ENCODE data around the gene CD151.

Gene CD151

DNA sequence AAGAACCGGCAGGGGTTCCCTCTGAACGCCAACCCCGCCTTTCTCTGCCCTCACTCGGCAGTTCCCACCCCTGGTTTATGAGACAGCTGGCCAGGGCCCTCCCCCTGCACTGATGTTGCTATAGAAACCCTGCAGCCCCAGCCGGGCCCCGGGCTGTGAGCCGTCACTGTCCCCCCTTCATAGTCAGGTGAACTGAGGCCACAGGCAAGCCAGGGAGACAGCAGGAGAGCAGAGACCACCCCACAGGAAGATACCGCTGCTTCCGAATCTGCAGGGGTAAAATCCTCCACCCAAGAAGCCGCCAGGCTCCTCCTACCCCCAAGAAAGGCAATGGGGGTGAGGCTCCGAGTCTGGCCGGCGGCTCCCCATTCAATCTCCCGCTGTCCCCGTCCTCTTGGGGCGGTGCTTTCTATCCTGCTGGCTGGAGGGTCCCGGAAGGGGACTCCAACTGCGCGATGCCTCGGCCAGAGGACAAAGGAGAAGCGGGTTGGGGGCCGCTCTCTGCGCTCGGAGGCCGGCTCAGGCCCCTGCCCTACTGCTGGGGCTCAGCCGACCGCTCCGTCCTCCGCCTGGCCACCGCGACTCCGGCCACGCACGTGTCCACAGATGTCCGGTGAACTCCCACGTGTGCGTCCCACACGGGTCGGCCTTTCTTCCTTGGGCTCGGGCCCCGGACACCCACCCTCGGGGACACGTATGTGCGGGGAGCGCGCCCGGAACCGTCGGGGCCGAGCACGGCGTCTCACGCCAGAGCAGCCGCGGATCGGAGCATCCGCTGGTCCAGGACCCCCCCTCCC, 35.3 kb upstream of the CD151 start:
- peak; percentile 94 for DNase-seq

DNA sequence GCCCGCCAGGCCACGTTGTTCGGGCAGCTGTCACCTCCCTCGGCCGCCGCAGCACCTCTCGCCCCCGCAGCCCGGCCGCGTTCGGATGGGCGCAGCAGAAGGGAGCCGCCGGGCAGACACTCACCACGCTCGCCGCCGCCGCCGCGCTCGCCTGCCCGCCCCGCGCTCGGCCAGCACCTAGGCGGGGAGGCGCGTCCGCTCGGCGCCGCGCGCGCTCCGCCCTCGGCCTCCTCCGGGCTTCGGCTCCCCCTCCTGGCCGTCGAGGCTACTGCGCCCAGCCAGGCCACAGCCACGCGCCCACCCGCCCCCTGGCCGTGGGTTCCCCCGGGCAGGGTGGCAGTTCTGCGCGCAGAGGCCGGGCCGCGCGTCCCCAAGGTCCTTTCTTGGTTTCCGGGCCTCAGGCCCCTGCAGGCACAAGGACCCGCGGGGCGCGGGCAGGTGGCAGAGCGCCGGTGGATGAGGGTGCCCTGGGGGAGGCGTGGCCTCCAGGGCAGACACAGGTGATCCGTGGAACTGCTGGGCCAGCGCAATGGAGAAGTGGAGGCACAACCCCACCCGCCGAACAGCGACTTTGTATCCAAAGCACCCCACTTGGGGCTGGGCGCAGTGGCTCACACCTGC, 34.5 kb upstream of the CD151 start, which contains the start of gene SLC25A22:
Gene SLC25A22 (minus strand): TSS at position 189 of the 621 bp plus-strand sequence. CDS start 3,275 bp downstream, outside the sequence.
- DNase-seq, result peak; percentile 87

DNA sequence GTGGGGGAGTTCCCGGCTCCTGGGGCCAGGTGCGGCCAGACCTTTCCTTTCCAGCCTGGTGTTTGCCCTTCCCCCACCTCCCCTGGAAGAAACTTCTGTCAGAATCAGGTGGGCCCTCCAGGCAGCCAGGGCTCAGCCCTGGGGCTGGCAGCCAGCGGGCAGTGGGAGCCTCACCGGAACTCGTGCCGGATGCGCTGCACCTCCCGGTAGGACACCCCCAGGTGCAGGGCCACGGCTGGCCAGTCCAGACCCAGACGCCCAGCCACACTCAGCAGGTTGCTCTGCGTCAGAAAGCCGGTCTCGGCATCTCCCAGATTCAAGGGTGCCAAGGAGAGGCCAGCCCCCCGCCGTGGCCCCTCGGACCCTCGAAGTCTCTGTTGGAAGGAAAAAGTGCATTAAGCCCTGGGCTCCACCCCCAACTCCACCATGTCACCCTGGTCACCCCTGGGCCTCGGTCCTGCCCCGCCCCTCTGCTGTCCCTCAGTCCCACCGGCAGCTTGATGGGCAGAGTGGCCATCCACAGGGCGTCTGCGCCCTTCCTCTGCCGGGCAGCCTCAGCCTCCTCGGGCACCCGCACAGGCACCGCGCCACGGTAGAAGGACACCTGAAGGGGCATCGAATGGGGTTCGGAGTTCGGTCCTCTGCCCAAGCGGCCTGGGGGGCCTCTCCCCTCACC, 33.0 kb upstream of the CD151 start:
- DNase-seq, result no peak

DNA sequence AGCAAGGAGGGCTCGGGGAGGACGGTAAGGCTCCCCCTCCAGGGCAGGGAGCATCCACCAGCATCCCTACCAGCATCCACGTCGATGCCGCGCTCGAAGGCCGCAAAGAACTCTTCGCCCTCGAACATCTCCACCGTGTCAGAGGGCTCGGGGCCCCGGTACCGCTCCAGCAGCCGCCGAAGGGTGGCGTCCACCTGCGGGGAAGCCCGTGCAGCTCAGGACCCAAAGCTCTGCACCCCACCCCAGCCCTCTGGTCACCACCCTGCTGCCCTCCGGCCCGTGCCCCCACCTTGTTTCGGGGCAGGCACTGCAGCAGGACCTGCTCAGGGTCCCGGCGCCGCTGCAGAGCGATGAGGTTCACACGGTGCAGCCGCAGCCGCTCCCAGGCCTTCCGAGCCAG, 32.3 kb upstream of the CD151 start:
- DNase-seq, result no peak

DNA sequence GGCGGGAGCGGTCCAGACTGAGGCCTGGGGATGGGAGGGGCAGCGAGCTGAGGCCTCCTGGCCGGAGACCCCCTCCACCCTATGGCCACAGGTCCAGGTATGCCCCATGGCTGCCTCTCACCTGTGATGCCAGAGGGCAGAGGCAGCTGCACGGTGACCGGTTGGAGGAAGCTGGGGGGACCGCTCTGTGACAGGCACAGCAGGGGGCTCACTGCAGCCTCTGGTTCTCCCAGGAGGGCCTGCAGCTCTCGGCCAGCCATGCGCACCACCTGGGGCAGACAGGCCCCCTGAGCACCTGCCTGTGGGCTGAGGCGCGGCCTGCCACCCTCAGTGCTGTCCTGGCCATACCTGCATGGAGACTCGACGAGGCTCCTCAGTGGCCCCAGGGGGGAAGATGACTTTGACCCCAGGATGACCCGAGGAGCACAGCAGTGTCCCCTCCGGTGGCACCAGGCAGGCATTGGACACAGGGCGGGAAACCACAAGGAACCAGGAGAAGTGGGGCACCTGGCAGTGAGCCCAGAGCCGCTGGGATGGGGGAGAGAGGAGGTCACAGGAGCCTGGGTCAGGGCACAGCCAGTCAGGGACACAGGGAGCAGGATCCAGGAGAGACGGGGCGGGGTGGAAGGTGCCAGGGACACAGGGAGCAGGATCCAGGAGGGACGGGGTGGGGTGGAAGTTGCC, 31.5 kb upstream of the CD151 start:
- DNase-seq, result no peak

DNA sequence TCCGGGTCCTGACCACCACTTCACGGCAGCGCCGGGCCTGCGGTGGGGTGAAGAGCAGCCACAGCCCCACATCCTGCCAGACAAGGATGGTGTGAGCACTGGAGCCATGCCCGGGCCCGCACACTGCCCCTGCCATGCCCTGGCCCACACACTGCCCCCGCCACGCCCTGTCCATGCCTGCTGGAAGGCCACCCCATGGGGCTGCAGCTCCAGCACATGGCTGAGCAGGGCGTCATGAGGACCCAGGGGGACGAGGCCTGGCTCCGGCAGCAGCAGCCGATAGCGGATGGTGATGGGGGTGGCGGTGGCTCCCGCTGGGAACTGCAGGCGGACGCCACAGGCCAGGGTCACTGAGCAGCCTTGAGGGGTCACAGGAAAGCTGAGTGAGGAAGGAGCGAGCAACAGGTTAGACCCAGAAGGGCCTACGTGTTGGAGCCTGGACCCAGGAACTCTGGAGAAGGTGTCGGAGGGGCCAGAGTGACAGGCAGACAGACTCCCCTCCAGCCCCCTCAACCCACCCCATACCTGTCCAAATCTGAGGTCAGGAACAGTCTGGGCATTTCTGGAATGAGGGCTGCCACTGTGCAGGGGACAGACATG, 30.6 kb upstream of the CD151 start:
- DNase-seq, result no peak

- DNase-seq, result no peak
Observed at GRCh38 chr11:802693-803466, 29.9 kb upstream of the CD151 start.

DNA sequence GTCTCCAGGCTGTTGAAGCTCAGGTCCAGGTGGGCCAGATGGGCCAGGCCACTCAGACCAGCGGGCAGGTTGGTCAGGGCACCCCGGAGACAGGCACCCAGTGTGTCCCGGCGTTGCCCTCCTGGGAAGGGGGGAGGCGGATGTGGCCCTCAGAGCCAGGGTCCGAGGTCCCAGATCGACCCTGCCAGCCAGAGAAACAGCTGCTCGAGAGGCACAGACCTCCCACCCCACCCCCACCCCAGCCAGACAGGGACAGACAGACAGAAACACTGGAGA, 29.3 kb upstream of the CD151 start:
- DNase-seq, result no peak

DNA sequence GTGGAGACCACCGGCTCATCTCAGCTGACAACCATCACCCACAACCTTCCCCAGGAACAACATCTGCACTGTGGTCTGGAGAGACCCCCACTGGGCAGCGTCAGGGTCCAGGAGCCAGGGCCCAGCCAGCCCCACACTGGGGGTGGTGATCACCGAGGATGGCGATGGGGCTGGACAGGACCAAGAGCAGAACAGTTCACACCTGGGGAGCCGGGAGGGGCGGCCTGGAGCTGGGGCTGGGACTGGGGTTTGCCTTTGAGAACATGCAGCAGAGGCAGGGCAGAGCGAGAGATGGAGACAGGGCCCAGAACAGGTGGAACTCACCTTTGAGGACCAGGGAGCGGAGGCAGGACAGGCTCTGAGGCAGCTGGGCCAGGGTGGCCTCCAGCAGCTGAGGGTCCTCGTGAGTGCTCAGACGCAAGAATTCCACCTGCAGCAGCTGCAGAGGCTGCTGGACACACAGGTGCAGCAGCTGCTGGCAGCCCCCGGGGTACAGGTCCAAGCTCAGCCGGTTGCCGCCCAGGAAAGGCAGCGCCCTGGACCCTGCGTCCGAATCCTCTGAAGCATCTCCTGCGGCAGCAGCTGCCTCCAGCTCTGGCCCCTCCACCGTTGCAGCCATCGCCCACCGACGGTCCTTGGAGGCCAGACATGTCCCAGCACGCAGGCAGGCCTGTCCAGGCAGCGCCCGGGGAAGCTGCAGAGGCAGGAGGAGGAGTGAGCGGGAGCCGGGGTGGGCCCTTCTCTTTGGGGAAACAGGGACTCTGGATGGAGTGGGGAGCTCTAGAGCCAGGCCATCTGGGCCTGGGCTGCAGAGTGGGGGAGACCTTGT, 28.8 kb upstream of the CD151 start:
- no peak for DNase-seq

- no peak for DNase-seq
Observed at GRCh38 chr11:804599-804964, 28.2 kb upstream of the CD151 start.

DNA sequence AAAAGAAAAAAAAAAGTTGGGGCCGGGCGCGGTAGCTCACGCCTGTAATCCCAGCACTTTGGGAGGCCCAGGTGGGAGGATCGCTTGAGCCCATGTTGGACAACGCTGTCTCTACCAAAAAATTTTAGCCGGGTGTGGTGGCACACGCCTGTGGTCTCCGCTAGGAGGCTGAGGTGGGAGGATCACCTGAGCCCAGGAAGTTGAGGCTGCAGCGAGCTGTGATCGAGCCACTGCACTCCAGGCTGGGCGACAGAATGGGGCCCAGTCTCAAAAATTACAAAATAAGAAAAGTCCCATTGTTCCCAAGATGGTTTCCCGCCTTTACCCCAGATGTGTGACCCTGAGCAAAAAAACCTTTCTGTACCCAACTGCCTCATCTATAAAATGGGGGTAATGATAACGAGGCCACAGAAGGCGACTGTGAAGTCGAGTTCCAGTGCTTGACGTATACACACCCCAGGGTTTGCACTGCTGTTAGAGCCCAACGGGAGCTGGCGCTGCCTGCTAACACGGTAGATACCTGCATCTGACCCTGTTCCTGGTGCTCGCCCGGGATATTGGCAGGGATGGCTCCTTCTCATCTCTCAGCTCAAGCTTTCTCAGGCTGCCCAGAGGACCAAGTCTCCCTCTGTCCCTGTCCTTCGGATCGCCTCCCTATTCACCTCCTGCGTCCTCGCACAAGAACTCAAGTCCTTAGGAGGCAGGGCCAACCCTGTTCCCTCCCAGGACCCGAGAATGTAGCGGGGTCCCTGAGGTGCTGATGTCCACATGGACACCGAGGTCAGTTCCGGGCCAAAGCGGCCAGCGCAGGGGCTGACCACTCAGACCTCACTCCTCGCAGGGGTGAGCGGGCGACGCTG, 24.1 kb upstream of the CD151 start:
- no peak for DNase-seq

- DNase-seq, result peak; percentile 98
Observed at GRCh38 chr11:809287-810039, 23.3 kb upstream of the CD151 start, which contains the start of gene RPLP2. Gene RPLP2 (plus strand): TSS chr11:809967. CDS start chr11:810235, 268 bp downstream.

GRCh38 chr11:810040-810567, 22.6 kb upstream of the CD151 start:
- no peak for DNase-seq

DNA sequence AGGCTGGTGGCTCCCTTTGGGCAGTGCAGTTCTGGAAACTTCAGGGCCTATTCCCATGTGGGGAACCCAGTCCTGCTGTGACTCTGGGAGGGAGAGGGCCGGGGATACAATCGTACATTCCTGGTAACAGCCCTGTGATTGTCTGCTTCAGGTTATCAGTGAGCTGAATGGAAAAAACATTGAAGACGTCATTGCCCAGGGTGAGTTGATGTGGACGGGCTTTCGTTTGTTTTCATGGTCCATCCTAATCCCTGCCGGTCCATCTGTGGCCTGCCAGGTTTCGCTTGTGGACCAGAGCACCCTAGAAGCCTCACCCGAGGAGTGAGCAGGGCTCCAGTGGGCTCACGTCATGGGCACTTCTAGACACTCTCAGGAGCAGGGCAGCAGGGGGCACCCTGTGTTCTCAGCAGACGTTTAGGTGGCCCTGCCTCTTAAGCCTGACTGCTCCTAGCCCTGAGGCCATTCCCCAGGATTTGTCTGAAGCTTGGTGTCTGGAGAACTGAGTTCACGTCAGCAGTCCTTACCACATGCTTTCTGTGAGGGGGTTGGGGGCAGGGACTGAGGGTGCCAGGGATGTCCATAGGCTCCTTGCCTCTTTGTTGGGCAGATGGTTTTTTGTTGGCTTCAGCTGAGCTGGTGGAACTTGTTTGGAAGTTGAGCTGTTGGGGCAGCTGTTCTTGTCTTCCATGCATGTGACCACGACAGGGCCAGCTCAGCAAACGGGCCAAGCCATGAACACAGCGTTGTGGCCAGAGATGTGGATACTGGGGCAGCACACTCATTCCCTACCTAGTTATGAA, 21.1 kb upstream of the CD151 start:
- DNase-seq, result no peak

DNA sequence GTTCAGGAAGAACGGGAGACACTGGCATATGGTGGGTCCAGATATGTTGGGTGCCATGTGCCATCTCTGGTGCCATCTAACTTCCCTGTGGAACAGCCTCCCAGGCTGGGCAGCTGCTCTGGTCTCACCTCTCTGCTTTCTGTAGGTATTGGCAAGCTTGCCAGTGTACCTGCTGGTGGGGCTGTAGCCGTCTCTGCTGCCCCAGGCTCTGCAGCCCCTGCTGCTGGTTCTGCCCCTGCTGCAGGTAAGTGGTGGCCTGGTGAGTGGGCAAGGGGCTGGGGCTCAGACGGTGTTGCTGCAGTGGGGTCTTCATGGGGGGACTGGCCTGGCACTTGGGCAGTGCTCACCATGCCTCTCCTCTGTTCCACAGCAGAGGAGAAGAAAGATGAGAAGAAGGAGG, 20.4 kb upstream of the CD151 start:
- no peak for DNase-seq

DNA sequence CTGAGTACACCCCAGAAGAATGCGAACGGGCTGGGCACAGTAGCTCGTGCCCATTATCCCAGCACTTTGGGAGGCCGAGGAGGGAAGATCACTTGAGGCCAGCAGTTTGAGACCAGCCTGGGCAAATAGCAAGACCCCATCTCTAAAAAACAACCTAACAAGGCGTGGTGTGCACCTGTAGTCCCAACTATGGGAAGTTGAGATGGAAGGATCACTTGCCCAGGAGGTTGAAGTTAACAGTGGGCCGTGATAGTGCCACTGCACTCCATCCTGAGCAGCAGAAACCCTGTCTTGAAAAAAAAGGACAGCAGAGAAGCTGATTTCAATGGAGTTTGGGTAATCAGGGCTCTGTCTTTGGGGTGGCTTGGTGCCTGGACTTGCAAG, 19.7 kb upstream of the CD151 start:
- no peak for DNase-seq

DNA sequence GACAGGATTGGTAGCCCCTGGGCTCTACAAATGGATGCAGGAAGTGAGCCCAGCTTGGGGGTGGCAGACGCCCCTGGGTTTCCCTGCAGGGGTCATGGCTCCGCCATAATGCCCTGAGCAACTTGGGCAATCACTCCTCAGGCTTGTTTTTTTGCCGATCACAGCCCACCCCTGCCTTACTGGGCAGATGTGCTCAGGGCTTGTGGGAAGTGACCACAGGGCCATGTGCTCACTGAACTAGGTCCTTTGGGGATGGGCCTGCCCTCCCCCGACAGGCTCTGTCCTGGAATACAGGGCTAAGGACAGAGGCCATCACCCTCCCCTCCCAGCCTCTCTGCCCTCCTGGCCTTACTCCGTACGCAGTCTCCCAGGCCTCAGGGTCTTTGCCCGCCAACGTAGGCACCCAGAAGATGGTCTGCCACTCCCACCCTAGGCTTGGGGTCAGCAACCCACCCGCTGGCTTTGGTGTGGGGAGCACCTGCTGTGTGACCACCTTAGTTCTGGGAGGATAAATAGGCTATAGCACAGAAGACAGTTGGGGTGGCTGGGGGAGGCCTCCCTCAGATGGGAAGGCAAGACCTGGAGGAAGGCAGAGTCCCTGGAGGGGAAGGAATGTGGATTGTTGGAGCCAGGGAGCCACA, 19.2 kb upstream of the CD151 start:
- DNase-seq, result no peak

Data from right hindlimb (tissue), 1 donor.